GM12865 (cell line): ENCODE data around the gene DNAH3.

Experiments
- DNase-seq: peaks from one replicate; pipeline ENCODE4 v3.0.0; 2010; ENCODE audit warnings: low read depth
- H3K4me3 ChIP-seq: 2 replicates; pipeline ENCODE4 v1.5.1; 2011; ENCODE audit warnings: mild to moderate bottlenecking, low read depth, low read length, control low read depth
- CTCF ChIP-seq: IDR thresholded peaks from 2 replicates; pipeline ENCODE4 v1.5.1; 2011; ENCODE audit warnings: low read length, control low read depth, low read depth, inconsistent platforms; ENCODE audit not compliant: insufficient read depth; ENCODE audit errors: missing control alignments

Gene DNAH3

DNA sequence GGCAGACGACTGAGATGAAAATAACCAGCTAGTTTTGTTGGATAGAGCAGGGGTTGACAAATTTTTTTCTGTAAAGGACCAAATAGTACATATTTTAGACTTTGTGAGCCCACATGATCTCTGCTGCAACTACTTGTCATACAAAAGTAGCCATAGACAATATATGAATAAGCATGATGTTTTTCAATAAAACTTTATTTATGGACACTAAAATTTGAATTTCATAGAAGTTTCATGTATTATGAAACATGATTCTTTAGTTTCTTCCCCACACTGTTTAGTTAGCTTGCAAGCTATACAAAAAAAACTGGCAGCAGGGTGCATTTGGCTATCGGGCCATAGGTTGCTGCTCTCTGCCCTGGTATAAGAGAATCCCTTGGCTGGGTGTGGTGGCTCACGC is 193.5 kb downstream of the DNAH3 start:
- no peak for DNase-seq
- no peak overlapping the region for H3K4me3 ChIP-seq
- TF ChIP-seq CTCF, result no peak

DNA sequence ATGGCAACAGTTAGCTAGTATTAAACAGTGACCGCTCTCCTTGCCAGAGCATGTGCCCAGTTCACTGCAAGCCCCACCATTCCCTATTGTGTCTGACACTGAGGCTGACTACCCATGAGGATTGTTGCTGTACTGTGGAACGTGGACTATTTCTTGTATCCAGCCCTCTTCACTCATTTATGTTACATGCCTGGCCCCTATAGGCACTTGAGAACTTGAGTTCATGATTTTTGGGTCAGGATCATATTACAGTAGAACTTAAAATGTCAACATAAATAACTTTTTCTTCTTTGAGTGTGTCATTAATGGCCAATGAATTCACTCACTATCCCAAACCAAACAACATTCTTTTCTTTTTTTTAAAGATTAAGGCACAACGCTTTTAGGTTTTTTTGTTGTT is 194.3 kb downstream of the DNAH3 start:
- no peak overlapping the region for H3K4me3 ChIP-seq
- TF ChIP-seq CTCF, result no peak
- DNase-seq, result no peak

DNA sequence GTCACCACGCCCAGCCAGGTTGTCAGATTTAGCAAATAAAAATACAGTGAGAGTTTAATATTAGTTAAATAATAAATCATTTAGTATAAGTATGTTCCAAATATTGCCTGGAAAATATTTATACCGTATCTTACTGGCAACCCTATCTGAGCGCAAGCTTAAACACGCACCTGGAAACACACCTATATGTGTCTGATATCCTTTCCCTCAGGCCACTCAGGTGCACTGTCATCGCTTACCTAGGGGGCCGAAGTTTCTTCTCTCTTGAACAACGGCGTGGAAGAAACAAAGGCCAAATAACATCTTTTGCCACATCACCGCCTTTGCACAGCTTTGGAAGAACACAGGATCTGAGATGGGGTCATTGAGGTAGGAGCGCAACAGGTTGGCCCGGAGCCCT is 196.1 kb downstream of the DNAH3 start:
- TF ChIP-seq CTCF, result no peak
- no peak overlapping the region for H3K4me3 ChIP-seq
- DNase-seq, result no peak

DNA sequence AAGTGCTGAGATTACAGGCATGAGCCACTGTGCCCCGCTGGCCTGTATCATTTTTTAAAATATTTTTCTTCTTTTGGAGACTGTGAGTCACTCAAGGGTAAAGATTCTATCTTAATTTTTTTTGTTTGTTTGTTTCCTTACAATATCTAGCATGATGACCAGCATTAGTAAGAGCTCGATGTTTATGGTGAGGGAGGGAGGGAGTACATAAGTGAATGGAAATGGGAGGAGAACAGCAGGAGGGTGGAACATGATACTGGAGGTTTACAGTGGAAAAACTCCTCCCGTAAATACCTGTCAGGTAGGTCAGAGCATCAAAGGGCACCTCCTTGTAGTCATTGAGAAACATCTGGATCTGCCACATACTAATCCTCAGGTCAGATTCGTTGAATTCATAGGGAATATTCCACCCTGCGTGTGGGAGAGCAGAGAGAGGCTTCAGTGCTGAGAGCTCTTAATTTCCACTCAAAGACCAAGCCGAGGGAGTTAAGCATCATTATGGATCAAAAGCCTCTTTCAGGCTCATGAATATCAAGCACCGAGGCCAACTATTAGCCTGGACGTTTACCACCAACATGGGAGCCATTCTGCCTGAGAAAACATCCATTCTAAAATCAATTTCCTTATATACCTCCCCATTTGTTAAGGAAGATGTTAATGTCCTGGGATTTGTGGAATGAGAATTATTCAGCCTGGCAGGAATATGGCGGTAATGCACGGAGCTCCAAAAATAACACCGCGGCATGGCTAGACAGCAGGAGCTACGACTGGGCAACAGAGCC is 198.3 kb downstream of the DNAH3 start:
- no peak for TF ChIP-seq CTCF
- H3K4me3 ChIP-seq, result no peak overlapping the region
- DNase-seq, result no peak

DNA sequence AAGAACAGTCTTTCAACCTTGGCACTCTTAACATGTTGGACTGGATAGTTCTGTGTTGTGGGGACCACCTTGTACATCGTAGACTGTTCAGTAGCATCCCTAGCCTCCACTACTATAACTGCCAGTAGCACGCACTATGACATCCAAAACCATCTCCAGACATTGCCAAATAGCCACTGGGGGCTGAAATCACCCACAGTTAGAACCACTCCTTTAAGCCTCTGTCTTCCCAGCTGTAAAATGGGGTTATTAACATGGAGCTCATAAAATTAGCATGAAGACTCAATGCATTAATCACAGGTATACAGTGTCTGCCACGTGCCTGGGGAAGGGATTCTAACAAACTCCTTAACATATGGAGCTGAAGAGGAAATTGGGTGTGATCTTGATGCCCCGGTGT is 200.4 kb downstream of the DNAH3 start:
- no peak for TF ChIP-seq CTCF
- DNase-seq, result no peak
- H3K4me3 ChIP-seq, result no peak overlapping the region

GRCh38 chr16:20949660-20950059 is 201.0 kb downstream of the DNAH3 start:
- TF ChIP-seq CTCF, result no peak
- no peak overlapping the region for H3K4me3 ChIP-seq
- DNase-seq, result no peak

DNA sequence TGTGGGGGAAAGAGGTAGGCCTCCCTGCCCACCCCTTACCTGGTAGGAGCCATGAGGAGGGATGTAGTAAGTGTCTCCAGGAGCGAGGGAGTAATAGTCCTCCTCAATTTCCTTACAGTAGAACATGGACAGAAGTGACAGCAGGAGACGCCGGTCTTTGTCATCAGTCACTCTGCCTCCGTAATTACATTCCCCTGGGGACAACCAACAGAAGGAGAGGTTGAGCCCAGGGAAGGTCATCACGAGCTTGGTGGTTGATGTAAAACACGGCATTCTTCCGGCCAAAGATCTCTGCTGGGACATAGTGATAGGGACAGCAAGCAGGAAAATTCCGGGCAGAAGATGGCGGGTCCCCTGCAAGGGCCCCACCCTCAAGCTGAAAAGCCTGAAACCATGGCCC is 202.2 kb downstream of the DNAH3 start:
- no peak overlapping the region for H3K4me3 ChIP-seq
- no peak for TF ChIP-seq CTCF
- no peak for DNase-seq
